Stimulated activated CD4-positive, alpha-beta T cell treated with anti-CD3 and anti-CD28 coated beads, Interleukin-4, amount 100 ng/mL, for 4 hours (primary cell): Measurements from ENCODE around the gene PTPRT.
"Not testable (repeated sequence)": the region's sequence is repeated elsewhere in the genome, so short reads cannot be mapped to it uniquely, and the experiment has no call there.

Experiments used
- DNase-seq, 2 experiments: peaks; one replicate each; pipeline ENCODE4 v3.0.0-alpha.2; 2020

PTPRT gene

DNA sequence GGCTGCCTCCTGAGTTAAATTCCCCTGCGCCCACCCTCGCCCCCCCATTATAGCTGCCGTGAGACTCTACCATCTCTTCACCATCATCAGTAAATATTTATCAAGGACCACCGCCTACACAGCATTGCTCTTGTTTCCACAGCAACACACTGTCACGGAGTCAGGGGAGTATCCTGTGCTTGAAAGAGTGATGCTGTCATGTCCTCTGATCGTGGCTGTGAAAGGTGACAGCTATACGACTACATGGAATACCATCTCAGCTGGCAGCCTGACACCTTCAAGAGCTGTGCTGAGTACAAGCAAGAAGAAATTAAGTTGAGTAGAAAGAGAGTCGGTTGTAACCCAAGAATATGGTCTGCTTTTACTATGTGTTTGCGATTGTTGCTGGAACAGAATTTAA lies 3.4 kb downstream of the PTPRT start:
- DNase-seq: no peak

DNA sequence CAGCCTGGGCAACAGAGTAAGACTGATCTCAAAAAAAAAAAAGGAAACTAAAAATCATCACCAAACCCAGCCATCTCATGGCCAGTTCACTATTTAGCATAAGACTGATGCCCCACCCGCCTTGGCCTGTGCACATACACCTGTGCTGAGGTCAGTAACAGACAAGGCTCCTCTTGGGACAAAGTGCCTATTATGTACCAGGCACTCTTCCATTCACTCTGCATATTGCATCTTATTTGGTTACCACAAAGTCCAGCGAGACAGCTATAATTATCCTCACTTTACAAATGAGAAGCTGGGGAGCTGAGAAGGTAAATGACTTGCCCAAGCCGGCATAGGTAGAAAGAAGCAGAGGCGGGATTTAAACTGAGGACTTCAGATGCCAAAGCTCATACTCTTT lies 3.8 kb downstream of the PTPRT start:
- DNase-seq: no peak

DNA sequence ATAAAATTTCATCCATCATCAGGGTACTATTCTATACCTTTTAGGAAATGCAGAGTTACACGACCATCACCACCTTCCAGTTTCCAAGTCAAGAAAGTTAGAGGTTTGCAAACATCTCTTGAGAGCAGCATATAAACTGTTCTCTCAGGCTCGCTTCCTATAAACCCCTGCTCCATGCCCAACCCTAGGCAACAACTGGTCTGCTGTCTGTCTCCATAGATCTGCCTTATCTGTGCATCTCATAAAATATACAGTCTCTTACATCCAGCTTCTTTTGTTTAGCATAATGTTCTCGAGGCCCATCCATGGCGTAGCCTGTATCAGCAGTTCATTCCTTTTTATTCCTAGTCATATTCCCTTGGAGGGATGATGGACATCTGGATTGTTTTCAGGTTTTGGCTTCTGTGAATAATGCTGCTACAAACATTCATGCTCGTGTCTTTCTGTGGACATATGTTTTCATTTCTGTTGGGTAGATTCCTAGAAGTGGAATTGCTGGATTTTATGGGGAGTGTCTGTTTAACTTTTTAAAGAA lies 6.1 kb downstream of the PTPRT start:
- no peak for DNase-seq

DNA sequence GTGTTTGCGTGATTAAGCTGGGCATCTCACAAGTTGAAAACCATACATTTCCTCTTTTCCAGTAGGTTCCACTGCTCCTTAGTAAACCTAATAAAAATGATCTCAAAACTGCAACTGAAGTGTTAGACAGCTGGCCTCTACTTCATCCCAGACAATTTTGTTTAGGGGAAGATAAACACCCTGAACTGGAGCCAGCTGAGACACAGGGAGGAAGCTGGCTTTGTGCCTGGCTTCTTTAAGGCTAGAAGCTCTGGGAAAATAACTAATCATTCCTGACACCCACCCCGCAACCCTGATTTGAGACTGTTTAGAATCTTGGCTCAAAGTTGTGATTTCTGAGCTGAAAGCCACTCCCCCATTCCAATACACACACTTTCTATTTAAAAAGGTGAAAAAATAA lies 11.6 kb downstream of the PTPRT start:
- no peak for DNase-seq

DNA sequence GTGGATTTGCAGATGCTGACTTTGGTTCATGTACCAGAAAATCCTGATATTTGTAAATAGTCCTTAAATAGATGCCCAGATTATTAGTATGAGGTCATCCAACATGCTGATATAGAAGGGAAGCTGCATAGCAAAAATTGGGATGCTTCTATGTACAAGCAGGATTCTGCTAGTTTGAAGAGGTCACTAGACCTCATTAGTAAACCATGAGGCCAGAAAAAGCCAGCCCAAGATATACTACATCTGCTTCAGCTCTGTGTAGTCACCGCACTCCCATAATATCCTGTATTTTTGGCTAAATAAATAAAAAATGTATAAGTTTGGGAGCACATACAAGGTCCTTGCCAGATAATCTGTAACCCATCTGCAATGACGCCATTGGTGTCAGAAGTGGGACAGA lies 13.0 kb downstream of the PTPRT start:
- no peak for DNase-seq

DNA sequence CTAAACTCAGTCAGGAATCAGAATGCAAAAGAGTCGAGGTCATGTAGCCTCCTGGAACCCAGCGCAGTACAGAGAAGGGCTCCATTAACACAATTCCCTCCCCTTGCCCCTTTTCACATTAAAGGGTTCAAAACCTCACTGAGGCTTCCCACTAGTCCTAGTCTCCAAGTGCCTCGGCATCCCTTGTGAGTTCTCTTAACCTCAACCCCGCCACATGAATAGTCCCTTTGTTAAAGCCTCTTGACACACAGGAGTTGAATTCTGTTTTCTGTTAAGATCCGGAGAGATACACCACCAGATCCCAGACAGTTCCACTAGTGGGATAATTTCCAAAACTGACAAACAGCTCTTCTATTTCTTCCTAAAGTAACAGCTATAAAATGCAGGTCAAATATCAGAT lies 17.8 kb downstream of the PTPRT start:
- no peak for DNase-seq

DNA sequence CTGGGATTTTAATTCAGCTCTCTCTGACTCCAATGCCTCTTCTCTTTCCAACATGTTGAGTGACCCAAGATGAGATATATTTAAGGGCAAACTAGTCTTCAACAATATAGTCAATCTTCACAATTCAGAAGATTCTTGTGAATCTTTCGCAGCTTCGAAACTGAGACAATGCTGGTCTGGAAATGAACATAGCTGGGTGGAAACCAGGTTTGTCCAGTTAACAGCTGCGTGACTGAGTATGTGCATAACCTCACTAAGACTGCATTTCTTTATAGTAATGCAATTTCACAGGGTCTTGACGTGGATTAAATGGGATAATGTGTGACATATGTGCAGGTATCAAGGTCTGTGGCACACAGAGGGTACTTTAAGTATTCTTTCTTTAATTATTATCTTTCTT lies 18.9 kb downstream of the PTPRT start:
- DNase-seq: no peak

DNA sequence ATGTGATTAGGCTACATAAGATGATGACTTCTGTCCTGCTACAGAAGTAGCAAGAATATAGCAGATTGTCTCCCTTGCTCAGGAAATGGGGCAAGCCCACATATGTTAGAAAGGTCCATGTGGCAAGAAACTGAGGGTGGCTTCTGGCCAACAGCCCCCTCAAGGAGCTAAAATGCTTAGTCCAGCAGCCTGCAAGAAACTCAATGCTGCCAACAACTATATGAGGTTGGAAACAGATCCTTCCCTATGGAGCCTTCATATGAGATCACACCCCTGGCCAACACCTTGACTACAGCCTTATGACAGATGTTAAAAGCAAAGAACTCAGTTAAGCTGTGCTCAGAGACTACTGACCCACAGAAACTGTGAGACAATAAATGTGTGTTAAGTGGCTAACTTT lies 22.1 kb downstream of the PTPRT start:
- DNase-seq: no peak

DNA sequence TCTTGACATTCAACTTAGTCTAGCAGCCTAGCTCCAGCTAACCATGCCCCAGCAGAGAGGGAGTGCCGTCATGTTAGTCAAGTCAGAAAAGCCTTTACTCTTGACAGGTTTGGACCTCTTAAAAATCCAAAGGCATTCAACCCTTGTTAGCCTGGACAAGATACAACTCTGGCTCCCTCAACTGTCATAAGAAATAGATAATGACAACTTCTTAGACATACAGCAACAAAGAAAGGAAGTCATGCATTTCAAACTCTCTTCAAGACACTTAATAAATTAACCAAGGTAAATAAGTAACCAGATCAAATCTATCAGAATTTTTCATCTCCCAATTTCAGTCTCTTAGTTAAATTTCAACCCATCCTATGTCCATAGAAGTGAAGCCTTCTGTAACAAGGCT lies 22.7 kb downstream of the PTPRT start:
- no peak for DNase-seq

DNA sequence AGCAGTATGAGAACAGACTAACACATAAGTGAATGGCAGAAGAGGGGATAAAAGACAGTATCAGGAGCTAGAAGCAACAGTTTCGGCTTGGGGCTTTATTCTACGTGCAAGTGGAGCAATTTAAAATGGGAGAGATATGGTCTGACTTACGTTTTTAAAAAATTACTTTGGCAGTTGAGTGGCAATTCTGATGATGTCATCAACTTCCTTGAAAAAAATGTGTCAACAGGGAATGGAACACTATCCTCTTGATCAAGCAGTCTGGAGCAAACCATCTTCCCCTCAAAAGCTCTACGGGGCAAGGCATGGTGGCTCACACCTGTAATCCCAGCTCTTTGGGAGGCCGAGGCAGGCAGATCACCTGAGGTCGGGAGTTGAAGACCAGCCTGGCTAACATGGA lies 24.1 kb downstream of the PTPRT start:
- no peak for DNase-seq

DNA sequence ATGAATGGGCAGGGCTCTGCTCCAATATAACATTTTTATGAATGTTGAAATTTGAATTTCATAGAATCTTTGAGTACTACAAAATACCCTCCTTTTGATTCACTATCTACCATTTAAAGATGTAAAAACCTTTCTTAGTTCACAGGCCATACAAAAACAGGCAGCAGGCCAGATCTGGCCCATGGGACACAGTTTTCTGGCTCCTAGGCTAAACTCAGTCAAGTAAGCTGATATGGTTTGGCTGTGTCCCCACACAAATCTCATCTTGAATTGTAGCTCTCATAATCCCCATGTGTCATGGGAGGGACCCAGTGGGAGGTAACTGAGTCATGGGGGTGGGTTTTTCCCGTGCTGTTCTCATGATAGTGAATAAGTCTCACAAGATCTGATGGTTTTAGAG lies 25.0 kb downstream of the PTPRT start:
- DNase-seq: not testable (repeated sequence)

DNA sequence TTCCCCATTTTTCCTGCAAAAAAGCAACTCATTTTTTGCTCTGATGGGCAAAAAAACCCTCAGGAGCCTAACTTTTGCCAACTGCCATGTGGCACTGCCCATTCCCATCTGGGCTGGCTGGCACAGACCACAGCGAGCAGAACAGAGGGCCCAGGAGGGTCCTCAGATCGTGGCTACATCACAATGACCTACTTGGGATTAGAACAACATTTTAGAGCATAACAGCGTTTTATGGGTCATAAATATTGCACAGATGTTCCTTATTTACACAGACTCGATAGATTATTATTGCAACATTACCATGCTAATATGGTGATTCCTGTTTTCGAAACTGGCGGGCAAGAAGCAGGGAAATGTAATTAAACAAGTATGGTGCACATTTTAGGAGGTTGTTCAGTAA lies 28.0 kb downstream of the PTPRT start:
- no peak for DNase-seq

DNA sequence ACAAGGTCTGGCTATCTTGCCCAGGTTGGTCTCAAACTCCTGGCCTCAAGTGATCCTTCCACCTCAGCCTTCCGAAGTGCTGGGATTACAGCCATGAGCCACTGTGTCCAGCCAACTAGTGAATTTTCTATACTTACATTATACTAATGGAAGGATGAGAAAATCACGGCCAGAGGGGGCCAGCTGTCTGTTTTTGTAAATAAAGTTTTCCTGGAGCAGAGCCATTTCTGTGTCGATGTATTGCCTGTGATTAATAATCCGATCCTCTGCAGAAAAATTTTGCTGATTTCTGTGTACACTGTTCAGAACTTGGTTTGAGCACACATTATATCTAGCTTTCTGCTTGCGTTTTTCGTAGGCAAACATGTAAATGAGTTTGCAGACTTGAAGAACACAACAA lies 28.8 kb downstream of the PTPRT start:
- DNase-seq: no peak

DNA sequence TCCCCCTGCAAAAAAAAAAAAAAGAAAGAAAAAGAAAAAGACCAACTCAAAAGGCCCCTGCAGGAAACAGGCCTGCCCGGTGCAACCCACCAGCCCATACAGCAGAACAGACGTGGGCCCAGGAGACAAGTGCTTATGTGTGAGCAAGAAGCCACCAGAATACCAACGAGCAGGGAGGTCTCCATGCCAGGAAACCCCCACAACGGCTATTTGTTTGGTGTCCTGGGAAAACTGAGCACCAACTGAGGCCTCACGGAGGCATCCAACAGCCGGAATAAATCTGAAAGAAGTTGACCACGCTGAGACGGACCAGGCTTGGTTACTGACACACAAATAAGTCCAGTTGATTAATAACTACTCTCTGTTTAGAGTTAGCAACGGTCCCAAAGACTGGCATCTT lies 29.7 kb downstream of the PTPRT start:
- no peak for DNase-seq

DNA sequence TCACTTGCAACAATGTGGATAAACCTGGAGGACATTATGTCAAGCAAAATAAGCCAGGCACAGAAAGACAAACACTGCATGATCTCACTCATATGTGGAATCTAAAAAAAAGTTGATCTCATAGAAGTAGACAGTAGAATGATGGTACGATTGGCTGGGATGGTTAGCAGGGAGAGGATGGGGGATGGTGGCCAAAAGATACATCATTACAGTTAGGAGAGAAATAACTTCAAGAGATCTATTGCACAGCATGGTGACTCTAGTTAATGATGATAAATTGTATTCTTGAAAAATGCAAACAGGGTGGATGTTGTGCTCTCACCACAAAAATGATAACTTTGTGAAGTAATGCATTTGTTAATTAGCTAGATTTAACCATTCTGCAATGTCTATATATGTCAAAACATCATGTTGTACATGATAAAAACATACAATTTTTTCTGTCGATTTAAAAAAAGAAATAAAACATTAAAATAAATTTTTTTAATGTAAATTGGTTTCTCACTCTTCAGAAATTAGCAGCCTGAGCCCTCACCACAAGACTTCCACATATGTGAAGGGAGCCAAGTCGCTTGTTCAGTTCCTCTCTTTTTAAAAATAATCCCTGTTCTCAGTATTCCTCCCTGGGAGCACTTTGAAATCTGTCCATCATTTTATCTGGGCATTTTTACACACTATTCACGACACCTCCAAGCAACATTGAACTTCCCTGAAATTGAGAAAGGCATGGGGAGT lies 34.2 kb downstream of the PTPRT start:
- DNase-seq: no peak

DNA sequence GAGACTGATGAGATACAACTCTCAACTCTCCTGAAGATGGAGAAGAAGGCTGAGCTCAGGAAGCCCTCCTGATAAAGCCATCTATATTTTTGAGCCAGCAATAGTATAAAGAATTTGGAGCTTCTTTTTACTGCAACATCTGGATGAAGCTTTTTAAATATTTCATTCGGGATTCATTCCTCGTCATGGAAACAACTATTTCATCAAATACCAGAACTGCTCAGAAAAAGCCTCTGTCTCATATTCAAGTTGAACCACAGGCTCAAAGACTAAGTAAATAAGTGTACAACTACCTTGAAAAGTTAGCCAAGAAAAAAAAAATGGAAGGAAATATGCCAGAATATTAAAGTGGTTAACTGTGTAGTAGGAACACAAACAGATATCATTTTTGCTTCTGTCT lies 37.8 kb downstream of the PTPRT start:
- DNase-seq: no peak

DNA sequence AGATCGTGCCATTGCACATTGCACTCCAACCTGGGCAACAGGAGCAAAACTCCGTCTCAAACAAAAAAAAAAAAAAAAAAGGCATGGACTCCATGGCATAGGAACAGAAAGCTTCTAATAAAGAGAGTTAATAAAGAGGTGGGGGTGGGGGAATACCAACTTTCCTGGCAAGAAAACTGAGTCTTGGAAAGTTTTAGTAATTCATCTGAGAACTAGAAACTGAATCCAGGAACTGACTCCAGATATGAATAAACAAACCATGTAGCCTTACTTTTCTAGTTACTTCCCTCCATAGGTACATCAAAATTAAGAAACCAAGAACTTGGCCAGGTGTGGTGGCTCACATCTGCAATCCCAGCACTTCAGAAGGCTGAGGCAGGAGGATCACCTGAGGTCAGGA lies 38.5 kb downstream of the PTPRT start:
- DNase-seq: no peak

DNA sequence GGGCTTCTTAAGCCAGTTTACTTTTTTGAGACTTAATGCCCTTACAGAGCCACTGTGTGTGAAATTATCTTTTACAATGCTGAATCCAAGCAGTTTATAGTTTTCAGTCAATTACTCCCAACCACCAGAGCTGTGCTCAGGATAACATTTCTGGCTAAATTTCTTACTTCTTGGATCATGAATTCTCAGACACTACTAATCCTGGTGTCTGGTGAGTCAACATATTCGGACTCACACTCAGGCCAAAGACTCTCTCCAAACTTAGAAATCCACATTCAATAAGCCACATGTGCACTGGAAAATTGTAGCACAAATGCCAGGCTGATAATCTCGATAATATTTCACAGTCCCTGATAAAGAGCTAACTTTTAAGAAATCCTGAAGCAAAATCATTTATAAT lies 49.0 kb downstream of the PTPRT start:
- no peak for DNase-seq

DNA sequence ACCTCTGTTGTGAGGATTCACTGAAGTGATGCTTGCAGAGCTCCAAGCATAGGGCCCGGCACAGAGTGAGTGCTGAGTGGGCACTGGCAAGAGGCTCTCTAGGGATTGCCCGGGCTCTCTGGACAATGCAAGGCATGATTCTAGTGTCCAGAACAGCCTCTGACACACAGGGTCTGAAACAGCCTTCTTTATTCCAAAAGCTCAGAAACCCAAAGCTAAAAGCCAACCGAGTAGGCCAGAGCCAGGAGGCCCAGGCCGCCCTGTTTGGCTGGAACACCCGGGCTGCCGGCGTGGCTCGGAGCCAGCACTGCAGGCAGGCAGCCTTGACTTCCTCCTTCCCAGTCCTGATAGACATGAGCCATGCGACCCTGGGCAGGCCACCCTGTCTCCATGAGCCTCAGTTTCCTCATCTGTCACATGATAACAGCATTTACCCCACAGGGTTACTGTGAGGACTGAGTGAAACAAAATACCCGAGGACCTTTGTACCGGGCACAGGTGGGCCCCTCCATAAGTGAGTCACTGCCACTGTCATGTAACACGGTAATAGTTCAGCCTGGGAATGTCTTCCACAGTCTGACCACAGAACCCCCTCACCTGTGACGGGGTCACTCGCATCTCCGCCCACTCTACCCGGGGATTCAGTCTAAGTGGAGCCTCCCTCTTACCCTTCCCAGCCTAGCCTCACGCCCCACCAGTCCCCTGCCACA lies 51.5 kb downstream of the PTPRT start:
- DNase-seq: no peak

DNA sequence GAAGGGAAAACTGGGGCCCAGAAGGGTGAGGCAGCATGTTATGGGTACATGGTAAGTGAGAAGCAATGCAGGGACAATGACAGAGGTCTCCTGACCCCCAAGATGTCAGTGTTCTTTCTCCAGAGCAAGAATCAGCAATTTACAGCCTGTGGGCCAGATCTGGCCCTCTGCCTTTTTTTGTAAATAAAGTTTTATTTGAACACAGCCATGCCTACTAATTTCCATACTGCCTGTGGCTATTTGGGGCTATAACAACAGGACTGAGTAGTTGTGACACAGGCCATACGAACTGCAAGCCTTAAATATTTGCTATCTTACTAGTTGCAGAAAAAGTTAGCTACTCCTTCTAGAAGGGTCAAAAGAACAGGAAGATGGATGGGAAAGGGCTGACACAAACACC lies 52.5 kb downstream of the PTPRT start:
- DNase-seq: no peak

DNA sequence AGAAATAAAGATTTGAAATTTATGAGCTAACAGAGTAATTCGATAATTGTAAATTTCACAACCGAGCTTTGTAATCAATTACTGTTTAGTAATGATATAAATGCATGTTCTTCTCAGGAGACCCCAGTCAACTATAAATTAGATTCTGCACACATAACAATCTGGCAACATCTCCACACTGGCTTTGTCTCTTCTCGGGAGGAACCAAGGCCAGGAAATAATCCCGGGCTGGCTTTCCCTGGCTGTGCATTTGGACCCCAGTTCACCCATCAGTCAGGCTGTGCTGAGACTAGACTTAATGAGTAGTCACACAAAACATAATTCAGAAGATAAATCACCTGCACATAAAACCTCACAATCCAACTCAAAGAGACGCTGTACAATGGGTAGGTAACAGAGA lies 65.5 kb downstream of the PTPRT start:
- DNase-seq: no peak

DNA sequence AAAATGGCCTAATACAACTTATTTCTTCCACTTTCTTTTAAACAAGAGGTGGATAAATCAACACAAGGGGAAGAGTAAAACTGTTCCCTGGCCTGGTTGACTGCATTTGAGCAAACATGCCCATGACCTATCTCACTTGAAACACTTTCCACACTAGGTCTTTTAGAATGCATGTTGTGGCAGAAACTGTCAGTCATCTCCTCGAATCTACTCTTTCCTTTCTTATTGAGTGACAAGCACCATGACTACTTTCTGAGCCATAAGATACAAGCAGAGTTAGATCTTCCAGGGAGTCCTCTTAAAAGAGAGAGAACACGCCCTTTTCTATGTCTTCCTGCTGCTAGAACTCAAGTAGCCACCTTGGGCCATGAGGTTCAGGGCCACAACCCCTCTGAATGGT lies 66.5 kb downstream of the PTPRT start:
- DNase-seq: no peak

DNA sequence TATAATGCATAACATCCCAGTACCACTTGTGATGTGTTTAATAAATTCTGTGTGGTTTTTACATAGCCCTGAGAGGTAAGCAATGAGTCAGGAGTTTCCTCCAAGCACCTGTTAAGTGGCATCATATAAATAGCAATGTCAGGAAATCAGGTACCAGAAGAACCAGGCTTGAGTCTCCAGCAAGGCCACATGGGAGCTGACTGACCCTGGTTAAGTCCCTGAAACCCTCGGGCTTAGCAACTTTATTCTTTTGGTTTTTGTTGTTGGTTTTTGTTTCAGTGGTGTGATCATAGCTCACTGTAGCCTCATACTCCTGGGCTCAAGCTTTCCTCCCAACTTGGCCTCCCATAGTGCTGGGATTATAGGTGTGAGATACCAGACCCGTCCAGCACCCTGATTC lies 70.0 kb downstream of the PTPRT start:
- DNase-seq: no peak

DNA sequence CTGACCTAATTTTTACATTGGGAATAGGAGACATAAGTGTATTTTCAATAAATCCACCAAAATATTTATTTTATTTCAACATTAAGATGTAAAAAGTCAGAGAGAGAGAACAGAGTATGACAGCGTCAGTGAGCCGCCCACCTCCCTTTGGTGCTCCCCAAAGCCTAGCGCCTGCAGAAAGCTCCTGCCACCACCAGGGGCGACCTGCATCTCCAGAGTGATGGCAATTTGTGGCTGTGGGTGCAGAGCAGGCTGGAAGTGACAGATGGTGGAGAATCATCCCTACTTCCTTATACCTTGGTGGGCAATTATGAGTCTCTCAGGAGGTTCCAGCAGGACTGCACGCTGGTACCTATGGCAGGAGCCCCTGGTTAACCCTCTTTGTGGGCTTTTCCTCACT lies 87.3 kb downstream of the PTPRT start:
- no peak for DNase-seq

DNA sequence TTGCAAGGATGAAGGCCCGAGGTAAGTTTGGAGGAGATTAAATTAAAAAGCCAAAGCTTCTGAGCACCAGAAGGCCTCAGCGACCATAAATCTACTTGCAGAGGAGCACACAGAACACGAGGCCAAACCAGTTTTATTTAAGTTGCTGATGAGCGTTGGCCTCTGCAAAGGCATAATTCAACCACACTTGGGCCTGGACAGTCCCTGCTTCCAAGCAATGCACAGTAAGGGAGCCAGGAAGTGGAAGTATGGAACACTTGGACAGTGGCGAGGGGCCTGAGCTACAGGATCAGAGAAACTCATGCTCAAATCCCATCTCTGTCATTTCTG lies 92.8 kb downstream of the PTPRT start:
- no peak for DNase-seq
